GM12878 (cell line): ENCODE results near the gene SDR9C7. TPM values are rescaled to one million over a fixed set of nuclear protein-coding genes. Genes with fewer than 3 reads are reported as not detected.
"Not testable (repeated sequence)": the region's sequence is repeated elsewhere in the genome, so short reads cannot be mapped to it uniquely, and the experiment has no call there.

ENCODE experiments used
- ATAC-seq: fragments of 200-7000 bp; cut with Tn5 transposase; 3 replicates; pipeline ENCODE4 v1.9.1; 2020; ENCODE audit warnings: mild to moderate bottlenecking, moderate library complexity
- BruUV-seq: library from RNA; stranded (reverse); fragments of 400-500 nt; replicated peaks from 2 replicates; lab custom pipeline; 2021; lab: Mats Ljungman, UMichigan
- CTCF ChIA-PET: fragments of 300-600 bp; sonication (Branson Sonifier 250); formaldehyde crosslinking; extraction: SDS; loops from one replicate; lab custom pipeline; 2021; ENCODE audit warnings: inconsistent platforms; lab: Yijun Ruan, JAX
- POLR2A ChIA-PET: fragments of 350-600 bp; formaldehyde crosslinking; extraction: SDS; loops from one replicate; lab custom pipeline; 2021; ENCODE audit warnings: inconsistent platforms; lab: Charles Lee
- RAD21 ChIA-PET: fragments of 300-600 bp; sonication (Branson Sonifier 250); formaldehyde crosslinking; loops from one replicate; lab custom pipeline; 2023; ENCODE audit warnings: antibody characterized with exemption; ENCODE audit not compliant: unreplicated experiment; lab: Charles Lee
- SMC1A ChIA-PET: fragments of 300-600 bp; sonication (Branson Sonifier 250); formaldehyde crosslinking; loops from one replicate; lab custom pipeline; 2023; ENCODE audit not compliant: unreplicated experiment, uncharacterized antibody; lab: Charles Lee
- DNase-seq: peaks from one replicate; pipeline ENCODE4 v3.0.0-alpha.2; 2011; ENCODE audit warnings: low read depth, low spot score
- FAIRE-seq: peaks from 3 replicates; lab custom pipeline; 2011; peaks lifted over from hg19 to GRCh38; lab: Jason Lieb, UNC
- H2AFZ ChIP-seq: 2 replicates; pipeline ENCODE4 v1.6.0; 2011; ENCODE audit warnings: low read depth, low read length, control low read depth; ENCODE audit not compliant: control insufficient read depth
- H3K27ac ChIP-seq: 2 replicates; pipeline ENCODE4 v1.5.1; 2011; ENCODE audit warnings: control low read depth; ENCODE audit not compliant: control insufficient read depth, insufficient read depth
- H3K27me3 ChIP-seq, 2 experiments: replicated peaks in 1 of 2; 2 replicates each; pipeline versions ENCODE4 v1.6.0 to v1.6.1; 2011; ENCODE audit warnings: low read length in 1 of 2; ENCODE audit not compliant: control insufficient read depth in 2 of 2, insufficient read depth in 2 of 2
- H3K36me3 ChIP-seq, 2 experiments: 2 replicates each; pipeline ENCODE4 v1.5.1; 2011; ENCODE audit warnings: low read length in 1 of 2; ENCODE audit not compliant: control insufficient read depth in 2 of 2, insufficient read depth in 2 of 2
- H3K4me1 ChIP-seq: 2 replicates; pipeline ENCODE4 v1.6.1; 2011; ENCODE audit warnings: mild to moderate bottlenecking, low read length, moderate library complexity, mixed read lengths; ENCODE audit not compliant: control insufficient read depth, insufficient read depth
- H3K4me2 ChIP-seq: 2 replicates; pipeline ENCODE4 v1.6.0; 2011; ENCODE audit warnings: control low read depth; ENCODE audit not compliant: control insufficient read depth, insufficient read depth
- H3K4me3 ChIP-seq: fragments of 200-600 bp; sonication (generic); 2 replicates; pipeline ENCODE4 v1.5.1; 2016
- H3K79me2 ChIP-seq: 2 replicates; pipeline ENCODE4 v1.6.0; 2011; ENCODE audit warnings: low read length; ENCODE audit not compliant: control insufficient read depth, insufficient read depth
- H3K9ac ChIP-seq: 2 replicates; pipeline ENCODE4 v1.8.0; 2011; ENCODE audit warnings: low read length, control low read depth, mixed read lengths; ENCODE audit not compliant: control insufficient read depth, insufficient read depth
- H3K9me3 ChIP-seq: replicated peaks from 3 replicates; pipeline ENCODE4 v1.5.1; 2011; ENCODE audit warnings: mild to moderate bottlenecking, low read length; ENCODE audit not compliant: control insufficient read depth, insufficient read depth
- H4K20me1 ChIP-seq: 2 replicates; pipeline ENCODE4 v1.6.0; 2011; ENCODE audit not compliant: control insufficient read depth, insufficient read depth
- ATF7 ChIP-seq: fragments of 450-650 bp; IDR thresholded peaks from 2 replicates; pipeline ENCODE4 v1.6.1; 2016; ENCODE audit warnings: low read depth, mild to moderate bottlenecking
- BCL11A ChIP-seq: IDR thresholded peaks from 2 replicates; pipeline ENCODE4 v1.6.1; 2011; ENCODE audit warnings: low read depth, low read length
- CREB1 ChIP-seq: IDR thresholded peaks from 2 replicates; pipeline ENCODE4 v1.6.1; 2012; ENCODE audit warnings: low read depth, mild to moderate bottlenecking, inconsistent platforms
- HCFC1 ChIP-seq: fragments of 150-350 bp; IDR thresholded peaks from 2 replicates; pipeline ENCODE4 v1.6.1; 2014; ENCODE audit warnings: low read length
- PML ChIP-seq: IDR thresholded peaks from 2 replicates; pipeline ENCODE4 v1.6.1; 2012; ENCODE audit warnings: low read length, inconsistent platforms
- RELB ChIP-seq: fragments of 450-650 bp; IDR thresholded peaks from 2 replicates; pipeline ENCODE4 v1.6.1; 2017; ENCODE audit warnings: low read depth, mild to moderate bottlenecking, moderate library complexity
- REST ChIP-seq: IDR thresholded peaks from 2 replicates; pipeline ENCODE4 v1.6.1; 2012; ENCODE audit warnings: mild to moderate bottlenecking, low read depth, low read length
- SMC3 ChIP-seq: IDR thresholded peaks from 2 replicates; pipeline ENCODE4 v1.6.1; 2011; ENCODE audit warnings: low read length, improper control_type of control experiment, borderline replicate concordance
- SP1 ChIP-seq: IDR thresholded peaks from one replicate; pipeline ENCODE4 v1.6.1; 2011; ENCODE audit warnings: low read depth, low read length
- TCF3 ChIP-seq: IDR thresholded peaks from 2 replicates; pipeline ENCODE4 v1.6.1; 2012; ENCODE audit warnings: low read depth, mild to moderate bottlenecking, low read length, borderline replicate concordance; ENCODE audit not compliant: insufficient read depth
- USF1 ChIP-seq: IDR thresholded peaks from 2 replicates; pipeline ENCODE4 v1.6.1; 2011; ENCODE audit warnings: borderline replicate concordance, low read depth, mild to moderate bottlenecking, moderate library complexity, mixed read lengths, low read length; ENCODE audit not compliant: insufficient read depth; ENCODE audit errors: extremely low read length
- WGBS: methylation state at CpG from one replicate; pipeline ENCODE4 v1.1.6; 2016; ENCODE audit warnings: low lambda C conversion rate; ENCODE audit not compliant: insufficient replicate concordance, insufficient coverage; ENCODE audit errors: missing lambda C conversion rate; 5-methylcytosine and 5-hydroxymethylcytosine counted together
- in situ Hi-C: fragments of 300-500 bp; cut with MboI; formaldehyde crosslinking; loops from 9 replicates; pipeline ENCODE4 v1.14.3; 2018; ENCODE audit warnings: mixed read lengths
- intact Hi-C: fragments of 100-400 bp; cut with micrococcal nuclease; formaldehyde crosslinking; loops from one replicate; pipeline ENCODE4 v1.14.2; 2022; ENCODE audit not compliant: unreplicated experiment
- polyA plus RNA-seq, 11 experiments: library from polyadenylated mRNA; depleted of rRNA in 4 of 11; unstranded in 6 of 11; stranded (reverse) in 5 of 11; fragments of >200 nt; fragmentation: Nextera tagmentation in 4 of 11; fragmentation: Illumina TruSeq in 1 of 11; extraction: Ambion mirVana in 4 of 11; extraction: Trizol in 1 of 11; gene quantifications; 1 replicate in 1 of 11; 2 replicates in 10 of 11; pipeline versions ENCODE4 v1.2.1 to v1.2.3, GENCODE V29; 2011 to 2016; ENCODE audit warnings: inconsistent platforms in 2 of 11, missing spikeins in 2 of 11, low read depth in 1 of 11
- total RNA-seq, 4 experiments: library from RNA; depleted of rRNA in 3 of 4; stranded (reverse); fragments of >200 nt in 3 of 4; fragmentation: Illumina TruSeq in 1 of 4; extraction: Trizol in 1 of 4; gene quantifications; 2 replicates each; pipeline versions ENCODE4 v1.2.1 to v1.2.3, GENCODE V29; 2013 to 2021

The SDR9C7 gene
- total and polyA plus RNA-seq, 10 of the 15 experiments (the other 5 are each of a cell fraction or from before 2014, with no cell fraction given): 0.04 TPM; not detected in 9

GRCh38 chr12:56921346-56921745 lies 12.9 kb downstream of the SDR9C7 start (continued):
- TF ChIP-seq SP1: no peak
- no peak for TF ChIP-seq RELB
- TF ChIP-seq ATF7: no peak
- TF ChIP-seq BCL11A: no peak
- no peak for TF ChIP-seq SMC3
- TF ChIP-seq CREB1: no peak
- TF ChIP-seq REST: no peak
- TF ChIP-seq PML: no peak
- no peak for TF ChIP-seq TCF3
- TF ChIP-seq USF1: no peak
- TF ChIP-seq HCFC1: no peak

- 74% methylated on average over 3 of the region's 3 CpGs for WGBS
- H3K27ac ChIP-seq, H3K4me3 ChIP-seq, in situ Hi-C loops, intact Hi-C loops, ATAC-seq, H3K9me3 ChIP-seq, BruUV-seq, DNase-seq, H3K36me3 ChIP-seq, H3K4me2 ChIP-seq, H3K9ac ChIP-seq, H3K27me3 ChIP-seq, H3K4me1 ChIP-seq, CTCF ChIA-PET, SMC1A ChIA-PET, RAD21 ChIA-PET, H3K79me2 ChIP-seq, H4K20me1 ChIP-seq, H2AFZ ChIP-seq, POLR2A ChIA-PET, FAIRE-seq: not testable (repeated sequence)
These were observed 16.1 kb downstream of the SDR9C7 start for GRCh38 chr12:56918139-56918538.
